Measurements from ENCODE around the gene DYNLT2B.

Gene DYNLT2B

GRCh38 chr3:196356556-196356955, 38.5 kb upstream of the DYNLT2B start:
- TF ChIP-seq POLR2AphosphoS5 (IDR thresholded peaks at IDR 0.05; ENCODE audit: low read depth, low read length), result no peak

GRCh38 chr3:196355668-196356067, 37.6 kb upstream of the DYNLT2B start:
- TF ChIP-seq FOXP2 (optimal IDR thresholded peaks at IDR 0.05; ENCODE audit: borderline replicate concordance, extremely low read depth, extremely low read length, insufficient read depth) (no peak), POLR2AphosphoS5 (IDR thresholded peaks at IDR 0.05; ENCODE audit: low read depth, low read length) (no peak), SIN3A (IDR thresholded peaks at IDR 0.05; ENCODE audit: borderline replicate concordance, insufficient read depth, low read length) (no peak), REST (IDR thresholded peaks at IDR 0.05; ENCODE audit: insufficient read depth in 1 of 2, low read depth in 2 of 2, low read length in 2 of 2) (no peak), TAF1 (IDR thresholded peaks at IDR 0.05; ENCODE audit: borderline replicate concordance, insufficient read depth, low read length) (no peak)

- TF ChIP-seq TAF1 (IDR thresholded peaks at IDR 0.05; ENCODE audit: borderline replicate concordance, insufficient read depth, low read length), result no peak
- no peak for TF ChIP-seq FOXP2 (optimal IDR thresholded peaks at IDR 0.05; ENCODE audit: borderline replicate concordance, extremely low read depth, extremely low read length, insufficient read depth)
- no peak for TF ChIP-seq POLR2AphosphoS5 (IDR thresholded peaks at IDR 0.05; ENCODE audit: low read depth, low read length)
- no peak for TF ChIP-seq SIN3A (IDR thresholded peaks at IDR 0.05; ENCODE audit: borderline replicate concordance, insufficient read depth, low read length)
- TF ChIP-seq REST (IDR thresholded peaks at IDR 0.05; ENCODE audit: insufficient read depth in 1 of 2, low read depth in 2 of 2, low read length in 2 of 2), result no peak
Measured at GRCh38 chr3:196354132-196354531, 36.1 kb upstream of the DYNLT2B start.

- TF ChIP-seq FOXP2 (optimal IDR thresholded peaks at IDR 0.05; ENCODE audit: borderline replicate concordance, extremely low read depth, extremely low read length, insufficient read depth) (no peak), SIN3A (IDR thresholded peaks at IDR 0.05; ENCODE audit: borderline replicate concordance, insufficient read depth, low read length) (no peak), REST (IDR thresholded peaks at IDR 0.05; ENCODE audit: insufficient read depth in 1 of 2, low read depth in 2 of 2, low read length in 2 of 2) (no peak), POLR2AphosphoS5 (IDR thresholded peaks at IDR 0.05; ENCODE audit: low read depth, low read length) (no peak), TAF1 (IDR thresholded peaks at IDR 0.05; ENCODE audit: borderline replicate concordance, insufficient read depth, low read length) (no peak)
Measured at GRCh38 chr3:196351541-196351940, 33.5 kb upstream of the DYNLT2B start.

GRCh38 chr3:196350067-196350466, 32.0 kb upstream of the DYNLT2B start:
- TF ChIP-seq FOXP2 (optimal IDR thresholded peaks at IDR 0.05; ENCODE audit: borderline replicate concordance, extremely low read depth, extremely low read length, insufficient read depth) (no peak), POLR2AphosphoS5 (IDR thresholded peaks at IDR 0.05; ENCODE audit: low read depth, low read length) (no peak), SIN3A (IDR thresholded peaks at IDR 0.05; ENCODE audit: borderline replicate concordance, insufficient read depth, low read length) (no peak), TAF1 (IDR thresholded peaks at IDR 0.05; ENCODE audit: borderline replicate concordance, insufficient read depth, low read length) (no peak), REST (IDR thresholded peaks at IDR 0.05; ENCODE audit: insufficient read depth in 1 of 2, low read depth in 2 of 2, low read length in 2 of 2) (no peak)
